AG04450 (cell line): ENCODE measurements around the gene BRAF. TPM values are rescaled to one million over a fixed set of nuclear protein-coding genes. Genes with fewer than 3 reads are reported as not detected.

Experiments
- CTCF ChIA-PET: fragments of 300-600, 350-600 bp; formaldehyde crosslinking; extraction: SDS; loops from one replicate; lab custom pipeline; 2022; ENCODE audit warnings: antibody characterized with exemption, inconsistent platforms; lab: Charles Lee
- POLR2A ChIA-PET: fragments of 350-600 bp; formaldehyde crosslinking; extraction: SDS; loops from one replicate; lab custom pipeline; 2021; ENCODE audit warnings: antibody characterized with exemption, inconsistent platforms; lab: Yijun Ruan, JAX
- DNase-seq: peaks from one replicate; pipeline ENCODE4 v3.0.0-alpha.2; 2011; ENCODE audit warnings: low read depth, low spot score
- H3K27ac ChIP-seq: one replicate; pipeline ENCODE4 v1.5.1; 2012; ENCODE audit warnings: low read depth, low read length, control low read depth
- H3K27me3 ChIP-seq: one replicate; pipeline ENCODE4 v1.6.0; 2012; ENCODE audit warnings: low read length; ENCODE audit not compliant: control insufficient read depth, insufficient read depth
- H3K4me3 ChIP-seq: 2 replicates; pipeline ENCODE4 v1.5.1; 2011; ENCODE audit warnings: mild to moderate bottlenecking, low read depth, low read length, control low read depth
- H3K9me3 ChIP-seq: 2 replicates; pipeline ENCODE4 v1.5.1; 2012; ENCODE audit warnings: low read length; ENCODE audit not compliant: control insufficient read depth, insufficient read depth
- polyA minus RNA-seq: library from RNA; depleted of rRNA, polyadenylated mRNA; stranded (reverse); fragments of >200 nt; gene quantifications from 2 replicates; pipeline ENCODE4 v1.2.3, GENCODE V29; 2011; rRNA and poly(A)+ RNA removed
- polyA plus RNA-seq: library from polyadenylated mRNA; depleted of rRNA; stranded (reverse); fragments of >200 nt; gene quantifications from 2 replicates; pipeline ENCODE4 v1.2.3, GENCODE V29; 2011; rRNA removed
- TF ChIP-seq, protein P1 (sequence below): IDR thresholded peaks from 2 replicates; pipeline ENCODE4 v1.5.1; 2011; ENCODE audit warnings: low read depth, low read length, control low read depth, inconsistent platforms

The BRAF gene
- polyA plus RNA-seq (15.0 and 19.3 TPM in 2 replicates), polyA minus RNA-seq (48.5 and 63.6 TPM in 2 replicates)

DNA sequence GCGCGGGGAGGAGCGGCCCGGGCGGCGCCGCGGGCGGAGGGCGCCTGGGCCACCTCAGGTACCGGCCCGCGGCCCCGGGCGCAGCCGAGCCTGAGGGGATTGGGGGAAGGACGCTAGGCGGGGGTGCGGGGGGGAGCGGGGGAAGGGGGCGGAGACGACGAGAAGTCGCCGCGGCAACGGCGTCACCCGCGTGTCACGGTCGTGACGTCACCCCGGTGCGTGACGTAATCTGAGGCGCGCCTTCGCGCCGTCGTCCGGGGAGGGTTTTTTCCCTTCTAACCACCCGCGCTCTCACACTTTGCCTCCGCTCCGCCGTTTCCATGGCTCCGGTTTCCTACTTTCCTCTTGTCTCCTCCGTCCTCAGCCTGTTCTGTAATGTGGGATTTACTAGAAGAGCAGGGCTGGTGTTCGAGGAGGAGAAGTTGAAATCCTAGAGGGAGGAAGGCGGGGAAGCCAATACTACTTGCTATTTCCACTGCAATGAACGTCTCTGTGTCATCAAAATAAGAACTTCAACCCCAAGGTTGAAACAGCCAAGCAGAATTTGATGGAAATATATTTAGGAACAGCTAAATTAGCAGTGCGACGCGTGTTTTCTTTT is at the start of gene BRAF:
Gene BRAF (minus strand): TSS at position 109 of the 601 bp plus-strand sequence. CDS start 226 bp downstream, outside the sequence.
- Histone ChIP-seq H3K9me3 (no peaks in the 10 kb centered on the region; the same call in 1 of the 2 replicates), H3K4me3 (peak within 1 kb of the TSS; percentile 87), H3K27ac (peak within 1 kb of the TSS; percentile 89), H3K27me3 (no peaks in the 10 kb centered on the region)
- ChIA-PET POLR2A (interaction anchor here (0.6 to 1.1 kb wide), 4 partner anchors 9 to 302 kb away, joined by 5 to 10 read pairs (median 8); partner anchors contain the start of gene MRPS33), CTCF (interaction anchor here (0.6 to 5.2 kb wide), 9 partner anchors 9 to 815 kb away, joined by 3 to 40 read pairs (median 3); no protein-coding TSS in a partner anchor)
- DNase-seq: peak; percentile 71
- TF ChIP-seq, protein P1, sequence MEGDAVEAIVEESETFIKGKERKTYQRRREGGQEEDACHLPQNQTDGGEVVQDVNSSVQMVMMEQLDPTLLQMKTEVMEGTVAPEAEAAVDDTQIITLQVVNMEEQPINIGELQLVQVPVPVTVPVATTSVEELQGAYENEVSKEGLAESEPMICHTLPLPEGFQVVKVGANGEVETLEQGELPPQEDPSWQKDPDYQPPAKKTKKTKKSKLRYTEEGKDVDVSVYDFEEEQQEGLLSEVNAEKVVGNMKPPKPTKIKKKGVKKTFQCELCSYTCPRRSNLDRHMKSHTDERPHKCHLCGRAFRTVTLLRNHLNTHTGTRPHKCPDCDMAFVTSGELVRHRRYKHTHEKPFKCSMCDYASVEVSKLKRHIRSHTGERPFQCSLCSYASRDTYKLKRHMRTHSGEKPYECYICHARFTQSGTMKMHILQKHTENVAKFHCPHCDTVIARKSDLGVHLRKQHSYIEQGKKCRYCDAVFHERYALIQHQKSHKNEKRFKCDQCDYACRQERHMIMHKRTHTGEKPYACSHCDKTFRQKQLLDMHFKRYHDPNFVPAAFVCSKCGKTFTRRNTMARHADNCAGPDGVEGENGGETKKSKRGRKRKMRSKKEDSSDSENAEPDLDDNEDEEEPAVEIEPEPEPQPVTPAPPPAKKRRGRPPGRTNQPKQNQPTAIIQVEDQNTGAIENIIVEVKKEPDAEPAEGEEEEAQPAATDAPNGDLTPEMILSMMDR: no peak

DNA sequence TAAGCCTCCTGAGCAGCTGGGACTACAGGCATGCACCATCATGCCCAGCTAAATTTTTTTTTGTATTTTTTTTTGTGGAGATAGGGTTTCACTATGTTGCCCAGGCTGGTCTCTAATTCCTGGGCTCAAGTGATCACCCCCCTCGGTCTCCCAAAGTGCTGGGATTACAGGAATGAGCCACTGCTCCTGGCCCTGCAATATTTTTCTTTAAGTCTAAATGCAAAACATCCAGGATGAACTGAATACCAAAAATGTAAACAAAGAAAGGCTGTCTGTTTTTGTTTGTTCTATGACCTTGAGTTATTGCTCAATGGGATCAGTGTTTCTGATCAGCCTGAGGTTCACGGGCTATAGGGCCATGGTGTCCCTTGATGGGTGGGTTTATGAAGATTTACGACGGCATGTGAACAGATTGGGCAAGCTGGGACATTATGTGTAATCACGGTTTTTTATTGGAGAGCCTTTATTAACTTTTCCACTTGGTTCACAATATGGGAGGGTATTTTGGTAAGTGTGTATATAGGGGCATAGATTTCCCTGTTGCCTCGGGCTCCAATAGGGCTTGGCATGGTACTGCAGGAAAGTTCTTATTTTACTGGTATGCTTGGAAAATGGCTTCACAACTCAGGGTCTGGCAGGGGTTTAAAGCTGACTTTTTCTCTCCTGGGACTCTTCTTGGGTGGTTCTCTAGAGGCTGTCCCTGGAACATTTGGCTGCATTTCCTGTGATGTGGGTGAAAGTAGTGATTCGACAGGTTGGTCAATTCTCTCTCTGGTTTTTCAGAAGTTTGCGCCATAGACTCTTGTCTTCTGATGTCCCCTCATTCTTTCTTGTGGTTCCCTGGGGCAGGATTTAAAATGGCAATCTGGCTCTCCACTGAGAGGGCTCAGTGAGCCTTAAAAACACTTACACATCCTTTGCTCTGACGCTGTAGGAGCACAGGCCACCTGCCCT is 48.4 kb upstream of the BRAF start:
- DNase-seq: no peak
- POLR2A ChIA-PET: no interaction called here

DNA sequence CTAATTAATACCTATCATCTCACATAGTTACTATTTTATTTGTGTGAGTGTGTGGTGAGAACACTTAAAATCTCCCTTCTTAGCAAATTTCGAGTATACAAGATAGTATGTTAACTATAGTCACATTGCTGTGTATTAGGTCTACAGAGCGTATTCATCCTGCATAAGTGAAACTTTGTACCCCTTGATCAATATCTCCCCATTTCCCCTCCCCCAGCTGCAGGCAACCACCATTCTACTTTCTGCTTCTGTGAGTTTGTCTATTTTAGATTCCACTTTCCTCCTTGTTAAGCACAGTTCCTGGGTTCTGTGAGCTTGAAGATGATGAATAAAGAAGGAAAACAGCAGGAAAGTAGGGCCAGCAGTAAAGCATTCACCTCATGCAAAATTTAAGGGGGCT is 47.6 kb upstream of the BRAF start:
- no peaks in the 10 kb centered on the region for H3K9me3 ChIP-seq
- TF ChIP-seq, protein P1: no peak
- DNase-seq: no peak
- POLR2A ChIA-PET: no interaction called here
- H3K27ac ChIP-seq: no peak overlapping the region
- no peaks in the 10 kb centered on the region for H3K27me3 ChIP-seq
- H3K4me3 ChIP-seq: no peak overlapping the region
- CTCF ChIA-PET: interaction anchor here (1.5 kb wide), 1 partner anchor 161 kb away, joined by 3 read pairs; no protein-coding TSS in a partner anchor

More for the DNA sequence above, 48.4 kb upstream of the BRAF start:
- H3K27me3 ChIP-seq: no peaks in the 10 kb centered on the region
- H3K27ac ChIP-seq: no peak overlapping the region
- no peaks in the 10 kb centered on the region for H3K9me3 ChIP-seq
- TF ChIP-seq, protein P1: no peak
- no peak overlapping the region for H3K4me3 ChIP-seq
- CTCF ChIA-PET: interaction anchor here (1.5 kb wide), 1 partner anchor 162 kb away, joined by 3 read pairs; no protein-coding TSS in a partner anchor

DNA sequence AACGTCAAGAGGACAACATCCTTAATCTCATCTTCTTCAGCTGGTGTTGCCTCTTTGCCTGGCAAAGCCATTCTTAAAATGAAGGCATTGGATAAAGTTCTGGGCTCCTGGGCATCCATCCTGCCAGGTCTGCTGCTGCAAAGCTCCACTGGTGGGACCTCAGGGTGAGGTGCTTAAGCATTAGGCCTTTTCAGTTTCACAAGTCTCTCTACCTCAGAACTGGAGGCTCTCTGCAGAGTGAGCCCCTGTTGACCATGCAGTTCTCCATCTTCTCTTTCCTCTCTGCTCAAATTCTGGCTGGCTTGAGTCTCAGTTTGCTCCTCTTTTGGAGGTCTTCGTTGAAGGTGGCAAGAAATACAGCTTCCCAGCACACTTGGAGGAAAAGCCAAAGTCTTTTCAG is 42.7 kb upstream of the BRAF start:
- TF ChIP-seq, protein P1: no peak
- DNase-seq: no peak
- Histone ChIP-seq H3K4me3 (no peak overlapping the region), H3K27ac (no peak overlapping the region), H3K9me3 (no peaks in the 10 kb centered on the region), H3K27me3 (no peaks in the 10 kb centered on the region)
- POLR2A ChIA-PET: no interaction called here
- CTCF ChIA-PET: no interaction called here
